ENCODE data around the gene DENND4A.
"Not testable (repeated sequence)": the region's sequence is repeated elsewhere in the genome, so short reads cannot be mapped to it uniquely, and the experiment has no call there.

Gene DENND4A

GRCh38 chr15:65738649-65739048, 53.4 kb downstream of the DENND4A start:
- H3K27ac Mint-ChIP-seq: no peak overlapping the region
- H3K36me3 Mint-ChIP-seq (ENCODE audit: low read depth): peaks cover 28% of the 10 kb centered on the region
- peaks cover 8% of the 10 kb centered on the region for H3K4me1 Mint-ChIP-seq (ENCODE audit: low read depth)
- no peaks in the 10 kb centered on the region for H3K27me3 Mint-ChIP-seq (ENCODE audit: low read depth)
- no peak for DNase-seq (ENCODE audit: low spot score)
- H3K4me3 Mint-ChIP-seq: no peak overlapping the region
- H3K9me3 Mint-ChIP-seq: no peaks in the 10 kb centered on the region

- DNase-seq (ENCODE audit: low spot score); H3K4me1 Mint-ChIP-seq (ENCODE audit: low read depth); H3K9me3 Mint-ChIP-seq; H3K27ac Mint-ChIP-seq; H3K27me3 Mint-ChIP-seq (ENCODE audit: low read depth); H3K4me3 Mint-ChIP-seq: not testable (repeated sequence)
- H3K36me3 Mint-ChIP-seq (ENCODE audit: low read depth): peaks cover 25% of the 10 kb centered on the region
These were observed 58.5 kb downstream of the DENND4A start for GRCh38 chr15:65733599-65733998.

GRCh38 chr15:65732698-65733097, 59.4 kb downstream of the DENND4A start:
- DNase-seq (ENCODE audit: low spot score): no peak
- Mint-ChIP-seq H3K4me3 (no peak overlapping the region), H3K27ac (no peak overlapping the region), H3K9me3 (no peaks in the 10 kb centered on the region), H3K27me3 (ENCODE audit: low read depth) (no peaks in the 10 kb centered on the region), H3K36me3 (ENCODE audit: low read depth) (peaks cover 23% of the 10 kb centered on the region), H3K4me1 (ENCODE audit: low read depth) (no peaks in the 10 kb centered on the region)

- Mint-ChIP-seq H3K27me3 (ENCODE audit: low read depth) (no peaks in the 10 kb centered on the region), H3K27ac (no peak overlapping the region), H3K4me1 (ENCODE audit: low read depth) (no peaks in the 10 kb centered on the region), H3K9me3 (no peaks in the 10 kb centered on the region), H3K4me3 (no peak overlapping the region), H3K36me3 (ENCODE audit: low read depth) (peaks cover 18% of the 10 kb centered on the region)
- DNase-seq (ENCODE audit: low spot score): no peak
These were observed 60.2 kb downstream of the DENND4A start for GRCh38 chr15:65731926-65732325.

GRCh38 chr15:65730549-65731172, 61.4 kb downstream of the DENND4A start:
- Mint-ChIP-seq H3K4me1 (ENCODE audit: low read depth) (no peaks in the 10 kb centered on the region), H3K4me3 (no peak overlapping the region), H3K9me3 (no peaks in the 10 kb centered on the region), H3K36me3 (ENCODE audit: low read depth) (peaks cover 19% of the 10 kb centered on the region), H3K27me3 (ENCODE audit: low read depth) (no peaks in the 10 kb centered on the region), H3K27ac (no peak overlapping the region)
- DNase-seq (ENCODE audit: low spot score): no peak

GRCh38 chr15:65724464-65725215, 67.5 kb downstream of the DENND4A start:
- Mint-ChIP-seq H3K27ac (no peak overlapping the region), H3K4me3 (no peak overlapping the region), H3K9me3 (no peaks in the 10 kb centered on the region), H3K27me3 (ENCODE audit: low read depth) (no peaks in the 10 kb centered on the region), H3K36me3 (ENCODE audit: low read depth) (peaks cover 24% of the 10 kb centered on the region), H3K4me1 (ENCODE audit: low read depth) (no peaks in the 10 kb centered on the region)
- no peak for DNase-seq (ENCODE audit: low spot score)

- Mint-ChIP-seq H3K27me3 (ENCODE audit: low read depth) (no peaks in the 10 kb centered on the region), H3K27ac (no peak overlapping the region), H3K4me3 (no peak overlapping the region), H3K36me3 (ENCODE audit: low read depth) (peaks cover 24% of the 10 kb centered on the region), H3K9me3 (no peaks in the 10 kb centered on the region), H3K4me1 (ENCODE audit: low read depth) (no peaks in the 10 kb centered on the region)
- no peak for DNase-seq (ENCODE audit: low spot score)
These were observed 68.2 kb downstream of the DENND4A start for GRCh38 chr15:65723876-65724275.

GRCh38 chr15:65722191-65722590, 69.9 kb downstream of the DENND4A start:
- H3K36me3 Mint-ChIP-seq (ENCODE audit: low read depth): peaks cover 30% of the 10 kb centered on the region
- H3K27me3 Mint-ChIP-seq (ENCODE audit: low read depth): no peaks in the 10 kb centered on the region
- H3K9me3 Mint-ChIP-seq: no peaks in the 10 kb centered on the region
- DNase-seq (ENCODE audit: low spot score): no peak
- H3K27ac Mint-ChIP-seq: no peak overlapping the region
- no peaks in the 10 kb centered on the region for H3K4me1 Mint-ChIP-seq (ENCODE audit: low read depth)
- no peak overlapping the region for H3K4me3 Mint-ChIP-seq

GRCh38 chr15:65712415-65712814, 79.7 kb downstream of the DENND4A start:
- H3K27me3 Mint-ChIP-seq (ENCODE audit: low read depth): no peaks in the 10 kb centered on the region
- no peak overlapping the region for H3K27ac Mint-ChIP-seq
- H3K36me3 Mint-ChIP-seq (ENCODE audit: low read depth): peaks cover 41% of the 10 kb centered on the region
- no peaks in the 10 kb centered on the region for H3K4me1 Mint-ChIP-seq (ENCODE audit: low read depth)
- H3K4me3 Mint-ChIP-seq: no peak overlapping the region
- H3K9me3 Mint-ChIP-seq: peaks cover 4% of the 10 kb centered on the region
- no peak for DNase-seq (ENCODE audit: low spot score)

GRCh38 chr15:65695081-65695480, 97.0 kb downstream of the DENND4A start:
- H3K4me1 Mint-ChIP-seq (ENCODE audit: low read depth): peaks cover 1% of the 10 kb centered on the region
- H3K27me3 Mint-ChIP-seq (ENCODE audit: low read depth): no peaks in the 10 kb centered on the region
- no peak overlapping the region for H3K4me3 Mint-ChIP-seq
- no peak overlapping the region for H3K27ac Mint-ChIP-seq
- DNase-seq (ENCODE audit: low spot score): no peak
- peaks cover 32% of the 10 kb centered on the region for H3K36me3 Mint-ChIP-seq (ENCODE audit: low read depth)
- no peaks in the 10 kb centered on the region for H3K9me3 Mint-ChIP-seq

GRCh38 chr15:65690778-65691177, 101.3 kb downstream of the DENND4A start:
- H3K27me3 Mint-ChIP-seq (ENCODE audit: low read depth): no peaks in the 10 kb centered on the region
- no peaks in the 10 kb centered on the region for H3K9me3 Mint-ChIP-seq
- no peak overlapping the region for H3K27ac Mint-ChIP-seq
- peaks cover 57% of the 10 kb centered on the region for H3K36me3 Mint-ChIP-seq (ENCODE audit: low read depth)
- no peak for DNase-seq (ENCODE audit: low spot score)
- H3K4me1 Mint-ChIP-seq (ENCODE audit: low read depth): peaks cover 11% of the 10 kb centered on the region
- H3K4me3 Mint-ChIP-seq: no peak overlapping the region

- Mint-ChIP-seq H3K36me3 (ENCODE audit: low read depth) (peaks cover 57% of the 10 kb centered on the region), H3K27ac (no peak overlapping the region), H3K9me3 (no peaks in the 10 kb centered on the region), H3K4me1 (ENCODE audit: low read depth) (peaks cover 11% of the 10 kb centered on the region), H3K27me3 (ENCODE audit: low read depth) (no peaks in the 10 kb centered on the region), H3K4me3 (no peak overlapping the region)
- DNase-seq (ENCODE audit: low spot score): no peak
These were observed 101.9 kb downstream of the DENND4A start for GRCh38 chr15:65690173-65690572.

GRCh38 chr15:65688462-65688861, 103.6 kb downstream of the DENND4A start:
- Mint-ChIP-seq H3K4me1 (ENCODE audit: low read depth) (peaks cover 15% of the 10 kb centered on the region), H3K27ac (no peak overlapping the region), H3K36me3 (ENCODE audit: low read depth) (peaks cover 57% of the 10 kb centered on the region), H3K9me3 (no peaks in the 10 kb centered on the region), H3K27me3 (ENCODE audit: low read depth) (no peaks in the 10 kb centered on the region), H3K4me3 (no peak overlapping the region)
- DNase-seq (ENCODE audit: low spot score): no peak

GRCh38 chr15:65682404-65682911, 109.6 kb downstream of the DENND4A start:
- H3K4me1 Mint-ChIP-seq (ENCODE audit: low read depth): peaks cover 9% of the 10 kb centered on the region
- H3K27me3 Mint-ChIP-seq (ENCODE audit: low read depth): no peaks in the 10 kb centered on the region
- H3K9me3 Mint-ChIP-seq: no peaks in the 10 kb centered on the region
- H3K36me3 Mint-ChIP-seq (ENCODE audit: low read depth): peaks cover 17% of the 10 kb centered on the region
- DNase-seq (ENCODE audit: low spot score): no peak
- no peak overlapping the region for H3K27ac Mint-ChIP-seq
- H3K4me3 Mint-ChIP-seq: no peak overlapping the region

Data from T-helper 2 cell treated with Interferon-gamma antibody and Interleukin-4, amounts not matched to agents 5 μg/mL and 100 μg/mL, for 36 hours (primary cell).